Natural killer cell (primary cell): ENCODE results near the gene PEX13. TPM values are rescaled to one million over a fixed set of nuclear protein-coding genes. Genes with fewer than 3 reads are reported as not detected.

Experiments used
- ATAC-seq, 3 donors: fragments of 150-1000 bp in 2 of 3; fragments of 200-7000 bp in 1 of 3; cut with Tn5 transposase; 1 replicate in 1 of 3; 2 replicates in 2 of 3; pipeline ENCODE4 v1.10.0; 2021; ENCODE audit warnings: mild to moderate bottlenecking in 2 of 3, moderate library complexity in 2 of 3
- DNase-seq, 2 donors: peaks; one replicate each; pipeline versions ENCODE4 v3.0.0 to v3.0.0-alpha.2; 2013 to 2021; ENCODE audit warnings: mixed read lengths in 1 of 2
- H3K27ac ChIP-seq: one replicate; pipeline ENCODE4 v1.5.1; 2013; ENCODE audit warnings: mild to moderate bottlenecking, low read length
- H3K27me3 ChIP-seq: one replicate; pipeline ENCODE4 v1.6.1; 2013; ENCODE audit warnings: low read length; ENCODE audit not compliant: control insufficient read depth, insufficient read depth
- H3K36me3 ChIP-seq: one replicate; pipeline ENCODE4 v1.6.1; 2013; ENCODE audit warnings: low read length; ENCODE audit not compliant: control insufficient read depth, insufficient read depth
- H3K4me1 ChIP-seq: one replicate; pipeline ENCODE4 v1.6.1; 2013; ENCODE audit warnings: low read length; ENCODE audit not compliant: control insufficient read depth, insufficient read depth
- H3K4me3 ChIP-seq: one replicate; pipeline ENCODE4 v1.5.1; 2013; ENCODE audit warnings: low read length
- H3K9me3 ChIP-seq: one replicate; pipeline ENCODE4 v1.6.1; 2013; ENCODE audit warnings: low read length; ENCODE audit not compliant: control insufficient read depth, insufficient read depth
- H3K27ac Mint-ChIP-seq, 2 donors: one replicate each; pipeline ENCODE4 v1.8.0; 2022; ENCODE audit warnings: mild to moderate bottlenecking in 2 of 2, mixed read lengths in 2 of 2, moderate library complexity in 1 of 2
- H3K27me3 Mint-ChIP-seq, 2 donors: one replicate each; pipeline ENCODE4 v1.8.0; 2022; ENCODE audit warnings: low read depth in 2 of 2, mixed read lengths in 2 of 2
- H3K36me3 Mint-ChIP-seq: one replicate; pipeline ENCODE4 v1.8.0; 2022; ENCODE audit warnings: mixed read lengths
- H3K4me1 Mint-ChIP-seq, 2 donors: one replicate each; pipeline ENCODE4 v1.8.0; 2022; ENCODE audit warnings: mixed read lengths in 2 of 2
- H3K4me3 Mint-ChIP-seq: one replicate; pipeline ENCODE4 v1.8.0; 2022; ENCODE audit warnings: mild to moderate bottlenecking, moderate library complexity, mixed read lengths
- H3K9me3 Mint-ChIP-seq, 2 donors: one replicate each; pipeline ENCODE4 v1.8.0; 2022; ENCODE audit warnings: mixed read lengths in 2 of 2
- WGBS: methylation state at CpG from one replicate; pipeline ENCODE4 v1.1.7; 2013; ENCODE audit warnings: missing lambda C conversion rate; ENCODE audit not compliant: insufficient coverage; 5-methylcytosine and 5-hydroxymethylcytosine counted together
- intact Hi-C: fragments of 100-400 bp; cut with micrococcal nuclease; formaldehyde crosslinking; loops from one replicate; pipeline ENCODE4 v1.14.2; 2022
- total RNA-seq, 4 donors: library from RNA; stranded (reverse); fragments of 120-200 nt in 1 of 4; gene quantifications; one replicate each; pipeline versions ENCODE4 v1.2.3 to v1.2.4, GENCODE V29; 2013 to 2022
- TF ChIP-seq, protein P1 (sequence below): fragments of 200-600 bp; IDR thresholded peaks from one replicate; pipeline ENCODE4 v1.8.0; 2022; ENCODE audit warnings: antibody characterized with exemption

Gene PEX13
- total RNA-seq, 3 donors from 2014 or later (not counting 1 experiment from before 2014, with no cell fraction given), result 15.8 to 18.1 (median 17.9) TPM

- DNase-seq, result no peak
- no peaks in the 10 kb centered on the region for H3K36me3 Mint-ChIP-seq
- H3K27ac Mint-ChIP-seq, result no peak overlapping the region
These were observed 72.3 kb downstream of the PEX13 start for GRCh38 chr2:61089797-61090196.

DNA sequence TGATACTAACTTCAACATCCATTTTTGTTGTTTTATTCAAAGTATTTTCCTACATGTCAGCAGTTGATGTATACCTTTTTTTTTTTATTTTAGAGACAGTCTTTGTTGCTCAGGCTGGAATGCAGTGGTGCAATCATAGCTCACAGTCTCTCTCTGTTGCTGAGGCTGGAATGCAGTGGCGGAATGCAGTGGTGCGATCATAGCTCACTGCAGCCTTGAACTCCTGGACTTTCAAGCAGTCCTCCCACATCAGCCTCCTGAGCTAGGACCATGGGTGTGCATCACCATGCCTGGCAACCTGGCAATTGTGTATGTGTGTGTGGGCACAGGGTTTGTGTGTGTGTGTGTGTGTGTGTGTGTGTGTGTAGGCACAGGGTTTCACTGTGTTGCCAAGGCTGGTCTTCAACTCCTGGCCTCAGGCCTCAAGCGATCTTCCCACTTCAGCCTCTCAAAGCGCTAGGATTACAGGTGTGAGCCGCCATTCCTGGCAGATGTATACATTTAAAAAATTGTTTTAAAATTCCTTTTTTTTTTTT is 72.9 kb downstream of the PEX13 start:
- H3K4me1 Mint-ChIP-seq, result no peaks in the 10 kb centered on the region
- no peaks in the 10 kb centered on the region for H3K9me3 Mint-ChIP-seq
- 99% methylated on average over 5 of the region's 5 CpGs for WGBS
- no peak overlapping the region for H3K27ac ChIP-seq
- H3K27me3 Mint-ChIP-seq, result no peaks in the 10 kb centered on the region
- TF ChIP-seq, protein P1, sequence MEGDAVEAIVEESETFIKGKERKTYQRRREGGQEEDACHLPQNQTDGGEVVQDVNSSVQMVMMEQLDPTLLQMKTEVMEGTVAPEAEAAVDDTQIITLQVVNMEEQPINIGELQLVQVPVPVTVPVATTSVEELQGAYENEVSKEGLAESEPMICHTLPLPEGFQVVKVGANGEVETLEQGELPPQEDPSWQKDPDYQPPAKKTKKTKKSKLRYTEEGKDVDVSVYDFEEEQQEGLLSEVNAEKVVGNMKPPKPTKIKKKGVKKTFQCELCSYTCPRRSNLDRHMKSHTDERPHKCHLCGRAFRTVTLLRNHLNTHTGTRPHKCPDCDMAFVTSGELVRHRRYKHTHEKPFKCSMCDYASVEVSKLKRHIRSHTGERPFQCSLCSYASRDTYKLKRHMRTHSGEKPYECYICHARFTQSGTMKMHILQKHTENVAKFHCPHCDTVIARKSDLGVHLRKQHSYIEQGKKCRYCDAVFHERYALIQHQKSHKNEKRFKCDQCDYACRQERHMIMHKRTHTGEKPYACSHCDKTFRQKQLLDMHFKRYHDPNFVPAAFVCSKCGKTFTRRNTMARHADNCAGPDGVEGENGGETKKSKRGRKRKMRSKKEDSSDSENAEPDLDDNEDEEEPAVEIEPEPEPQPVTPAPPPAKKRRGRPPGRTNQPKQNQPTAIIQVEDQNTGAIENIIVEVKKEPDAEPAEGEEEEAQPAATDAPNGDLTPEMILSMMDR, result no peak
- no peaks in the 10 kb centered on the region for H3K36me3 Mint-ChIP-seq
- H3K4me3 ChIP-seq, result no peak overlapping the region
- no peak for DNase-seq
- H3K4me1 ChIP-seq, result no peaks in the 10 kb centered on the region
- peaks cover 4% of the 10 kb centered on the region for H3K36me3 ChIP-seq
- H3K27me3 ChIP-seq, result no peaks in the 10 kb centered on the region
- no peak overlapping the region for H3K27ac Mint-ChIP-seq
- intact Hi-C loops, result no loop called here
- H3K4me3 Mint-ChIP-seq, result no peak overlapping the region
- ATAC-seq, result no peak
- H3K9me3 ChIP-seq, result no peaks in the 10 kb centered on the region

More at GRCh38 chr2:61089797-61090196, 72.3 kb downstream of the PEX13 start:
- no peaks in the 10 kb centered on the region for H3K4me1 ChIP-seq
- no peak overlapping the region for H3K4me3 Mint-ChIP-seq
- TF ChIP-seq, protein P1, result no peak
- no peaks in the 10 kb centered on the region for H3K27me3 Mint-ChIP-seq
- peaks cover 4% of the 10 kb centered on the region for H3K36me3 ChIP-seq
- no peaks in the 10 kb centered on the region for H3K4me1 Mint-ChIP-seq
- no peaks in the 10 kb centered on the region for H3K9me3 Mint-ChIP-seq
- H3K9me3 ChIP-seq, result no peaks in the 10 kb centered on the region
- intact Hi-C loops, result no loop called here
- no peak overlapping the region for H3K4me3 ChIP-seq
- H3K27ac ChIP-seq, result no peak overlapping the region
- ATAC-seq, result no peak
- no peaks in the 10 kb centered on the region for H3K27me3 ChIP-seq

- intact Hi-C loops, result no loop called here
- peaks cover 4% of the 10 kb centered on the region for H3K36me3 ChIP-seq
- Mint-ChIP-seq H3K9me3 (no peaks in the 10 kb centered on the region), H3K4me3 (no peak overlapping the region), H3K36me3 (no peaks in the 10 kb centered on the region), H3K27ac (no peak overlapping the region), H3K4me1 (peaks cover 0 to 7% of the 10 kb centered on the region in 2 donors), H3K27me3 (no peaks in the 10 kb centered on the region)
- no peaks in the 10 kb centered on the region for H3K4me1 ChIP-seq
- TF ChIP-seq, protein P1, result no peak
- no peak overlapping the region for H3K27ac ChIP-seq
- no peaks in the 10 kb centered on the region for H3K9me3 ChIP-seq
- DNase-seq (no peak), ATAC-seq (no peak)
- H3K27me3 ChIP-seq, result no peaks in the 10 kb centered on the region
- no peak overlapping the region for H3K4me3 ChIP-seq
- WGBS, result 96% methylated on average over 7 of the region's 8 CpGs
These were observed 74.0 kb downstream of the PEX13 start for GRCh38 chr2:61091485-61091884.

DNA sequence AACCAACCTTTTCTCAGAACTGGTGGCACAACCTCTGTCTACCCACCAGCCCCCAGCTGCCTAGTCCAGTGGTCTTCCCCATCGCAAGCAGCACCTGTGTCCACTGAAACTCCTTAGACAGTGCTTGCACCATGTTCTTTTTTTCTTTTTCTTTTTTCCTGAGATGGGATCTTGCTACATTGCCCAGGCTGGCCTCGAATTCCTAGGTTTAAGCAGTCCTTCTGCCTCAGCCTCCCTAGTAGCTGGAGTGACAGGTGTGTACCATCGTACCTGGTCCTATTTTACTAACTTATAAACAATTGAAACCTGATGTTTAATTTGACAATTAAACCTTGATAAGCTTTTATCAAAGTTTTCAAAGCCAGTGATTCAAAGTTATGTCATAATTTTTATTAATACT is 78.9 kb downstream of the PEX13 start:
- TF ChIP-seq, protein P1, result no peak
- H3K36me3 Mint-ChIP-seq, result no peaks in the 10 kb centered on the region
- no peak for DNase-seq
- WGBS, result 93% methylated on average over 2 of the region's 3 CpGs
- no peak overlapping the region for H3K27ac Mint-ChIP-seq
- no peak for ATAC-seq
- no peak overlapping the region for H3K4me3 ChIP-seq
- H3K27me3 Mint-ChIP-seq, result no peaks in the 10 kb centered on the region
- peaks cover 0 to 7% of the 10 kb centered on the region in 2 donors for H3K4me1 Mint-ChIP-seq
- H3K9me3 Mint-ChIP-seq, result no peaks in the 10 kb centered on the region
- no peaks in the 10 kb centered on the region for H3K36me3 ChIP-seq
- no peaks in the 10 kb centered on the region for H3K9me3 ChIP-seq
- H3K4me3 Mint-ChIP-seq, result no peak overlapping the region
- intact Hi-C loops, result no loop called here
- H3K27me3 ChIP-seq, result no peaks in the 10 kb centered on the region
- H3K4me1 ChIP-seq, result no peaks in the 10 kb centered on the region
- no peak overlapping the region for H3K27ac ChIP-seq
